Pancreas (tissue), 10 donors: Measurements from ENCODE around the gene SPACDR. TPM values are rescaled to one million over a fixed set of nuclear protein-coding genes. Genes with fewer than 3 reads are reported as not detected.

ENCODE experiments used
- ATAC-seq, 4 donors: fragments of 200-7000 bp; cut with Tn5 transposase; one replicate each; pipeline versions ENCODE4 v1.8.0 to v1.9.1; 2020; ENCODE audit warnings: mild to moderate bottlenecking in 4 of 4, moderate library complexity in 4 of 4
- DNase-seq, 6 donors: peaks; one replicate each; pipeline ENCODE4 v3.0.0-alpha.2; 2020
- FAIRE-seq: peaks from 2 replicates; lab custom pipeline; 2012; peaks lifted over from hg19 to GRCh38; lab: Jason Lieb, UNC
- H3K27ac ChIP-seq, 4 donors: fragments of 200-600 bp; sonication (generic); 1 replicate in 3 of 4; 2 replicates in 1 of 4; pipeline versions ENCODE4 v1.5.0 to v1.8.0; 2020
- H3K27me3 ChIP-seq, 4 donors: fragments of 200-600 bp; one replicate each; pipeline ENCODE4 v1.8.0; 2021
- H3K36me3 ChIP-seq, 3 donors: fragments of 200-600 bp; sonication (generic) in 1 of 3; one replicate each; pipeline versions ENCODE4 v1.5.0 to v1.8.0; 2020 to 2021
- H3K4me1 ChIP-seq, 3 donors: fragments of 200-600 bp; one replicate each; pipeline ENCODE4 v1.8.0; 2021
- H3K4me3 ChIP-seq, 4 donors: fragments of 200-600 bp; sonication (generic) in 2 of 4; one replicate each; pipeline versions ENCODE4 v1.5.0 to v1.8.0; 2020 to 2021
- H3K9me3 ChIP-seq, 4 donors: fragments of 200-600 bp; one replicate each; pipeline ENCODE4 v1.8.0; 2021
- CTCF ChIP-seq, 4 donors: fragments of 200-600 bp; sonication (generic) in 3 of 4; IDR thresholded peaks; one replicate each; pipeline versions ENCODE4 v1.5.0 to v1.8.0; 2021; ENCODE audit warnings: antibody characterized with exemption in 4 of 4
- WGBS, 2 donors: extraction: QIAGEN DNeasy Blood & Tissue Kit; methylation state at CpG; one replicate each; pipeline ENCODE4 v1.1.7; 2013; 5-methylcytosine and 5-hydroxymethylcytosine counted together
- intact Hi-C, 3 donors: fragments of 100-400 bp; cut with DNase I; formaldehyde crosslinking; loops; one replicate each; pipeline versions ENCODE4 v1.11.1 to v1.14.2; 2022
- polyA plus RNA-seq, 2 donors: library from polyadenylated mRNA; stranded (reverse); fragments of 200-250 nt; gene quantifications; one replicate each; pipeline ENCODE4 v1.2.3, GENCODE V29; 2013
- total RNA-seq, 6 donors: library from RNA; stranded (reverse); fragmentation: NEBNext Ultra II Directional in 4 of 6; extraction: Animal tissue kit (Norgen Biotek cat#: 25700) in 4 of 6; gene quantifications; one replicate each; pipeline versions ENCODE4 v1.2.1 to v1.2.4, GENCODE V29; 2021 to 2023
- donor health status: healthy with polysubstance abuse.
- donor health status: DM: no; HTN: no; CAD: no; lungs with moderate emphysema.
- donor health status: DM: no; HTN: no; CAD: no.
- donor health status: control.
- donor health status: control.
- donor health status: Bipolar disorder and iron deficiency.
- donor health status: DM: yes; HTN: yes; CAD: no.
- donor health status: DM: no; HTN: no; CAD: no.
- donor health status: DM: no; HTN: no; CAD: no.
- donor health status: DM: yes; HTN: yes; CAD: no.

SPACDR gene
- total and polyA plus RNA-seq, 8 donors: 0.24 to 0.68 (median 0.31) TPM; not detected in 4

GRCh38 chr7:100433276-100433591 is 30.8 kb downstream of the SPACDR start:
- intact Hi-C loops: no loop called here
- FAIRE-seq (no peak), ATAC-seq (no peak), DNase-seq (no peak)
- Histone ChIP-seq H3K4me1 (peaks cover 0 to 20% (median 10%) of the 10 kb centered on the region in 3 donors), H3K27me3 (no peaks in the 10 kb centered on the region), H3K9me3 (no peaks in the 10 kb centered on the region), H3K36me3 (peaks cover 0 to 12% (median 0%) of the 10 kb centered on the region in 3 donors), H3K4me3 (no peak overlapping the region), H3K27ac (no peak overlapping the region)
- WGBS, 2 donors: 68 to 72% methylated on average over 4 of the region's 4 CpGs
- no peak for TF ChIP-seq CTCF (IDR thresholded peaks at IDR 0.05)

- TF ChIP-seq CTCF (IDR thresholded peaks at IDR 0.05): no peak
- Histone ChIP-seq H3K27me3 (no peaks in the 10 kb centered on the region), H3K27ac (no peak overlapping the region), H3K4me3 (no peak overlapping the region), H3K36me3 (peaks cover 0 to 12% (median 0%) of the 10 kb centered on the region in 3 donors), H3K4me1 (peaks cover 0 to 22% (median 10%) of the 10 kb centered on the region in 3 donors), H3K9me3 (no peaks in the 10 kb centered on the region)
- FAIRE-seq (no peak), ATAC-seq (no peak), DNase-seq (no peak)
- intact Hi-C loops: no loop called here
- WGBS, 2 donors: 89 to 90% methylated on average over 21 of the region's 21 CpGs
Observed at GRCh38 chr7:100432621-100433275, 31.3 kb downstream of the SPACDR start.

- H3K4me3 ChIP-seq: no peak overlapping the region
- 55% methylated on average over 4 of the region's 4 CpGs for WGBS, 2 donors
- FAIRE-seq: no peak
Observed at GRCh38 chr7:100432053-100432452, 32.0 kb downstream of the SPACDR start.

GRCh38 chr7:100431286-100431735 is 32.7 kb downstream of the SPACDR start:
- no peak overlapping the region for H3K27ac ChIP-seq
- H3K4me1 ChIP-seq: peaks cover 0 to 24% (median 10%) of the 10 kb centered on the region in 3 donors

More at GRCh38 chr7:100432053-100432452, 32.0 kb downstream of the SPACDR start:
- Histone ChIP-seq H3K4me1 (peaks cover 0 to 24% (median 10%) of the 10 kb centered on the region in 3 donors), H3K9me3 (no peaks in the 10 kb centered on the region), H3K27me3 (no peaks in the 10 kb centered on the region), H3K36me3 (peaks cover 0 to 12% (median 0%) of the 10 kb centered on the region in 3 donors), H3K27ac (no peak overlapping the region)
- ATAC-seq (no peak), DNase-seq (no peak)
- no peak for TF ChIP-seq CTCF (IDR thresholded peaks at IDR 0.05)
- intact Hi-C loops: no loop called here

More at GRCh38 chr7:100431286-100431735, 32.7 kb downstream of the SPACDR start:
- FAIRE-seq: no peak
- Histone ChIP-seq H3K9me3 (no peaks in the 10 kb centered on the region), H3K27me3 (no peaks in the 10 kb centered on the region), H3K36me3 (peaks cover 0 to 12% (median 0%) of the 10 kb centered on the region in 3 donors), H3K4me3 (no peak overlapping the region)
- ATAC-seq: no peak
- peak in 4 of 6 donors; percentile 24 to 74 (median 48) for DNase-seq
- no peak for TF ChIP-seq CTCF (IDR thresholded peaks at IDR 0.05)
- WGBS, 2 donors: 87 to 93% methylated on average over 23 of the region's 23 CpGs
- intact Hi-C loops: no loop called here
